Measurements from ENCODE around the gene MRC2.
"Not testable (repeated sequence)": the region's sequence is repeated elsewhere in the genome, so short reads cannot be mapped to it uniquely, and the experiment has no call there.

MRC2 gene

DNA sequence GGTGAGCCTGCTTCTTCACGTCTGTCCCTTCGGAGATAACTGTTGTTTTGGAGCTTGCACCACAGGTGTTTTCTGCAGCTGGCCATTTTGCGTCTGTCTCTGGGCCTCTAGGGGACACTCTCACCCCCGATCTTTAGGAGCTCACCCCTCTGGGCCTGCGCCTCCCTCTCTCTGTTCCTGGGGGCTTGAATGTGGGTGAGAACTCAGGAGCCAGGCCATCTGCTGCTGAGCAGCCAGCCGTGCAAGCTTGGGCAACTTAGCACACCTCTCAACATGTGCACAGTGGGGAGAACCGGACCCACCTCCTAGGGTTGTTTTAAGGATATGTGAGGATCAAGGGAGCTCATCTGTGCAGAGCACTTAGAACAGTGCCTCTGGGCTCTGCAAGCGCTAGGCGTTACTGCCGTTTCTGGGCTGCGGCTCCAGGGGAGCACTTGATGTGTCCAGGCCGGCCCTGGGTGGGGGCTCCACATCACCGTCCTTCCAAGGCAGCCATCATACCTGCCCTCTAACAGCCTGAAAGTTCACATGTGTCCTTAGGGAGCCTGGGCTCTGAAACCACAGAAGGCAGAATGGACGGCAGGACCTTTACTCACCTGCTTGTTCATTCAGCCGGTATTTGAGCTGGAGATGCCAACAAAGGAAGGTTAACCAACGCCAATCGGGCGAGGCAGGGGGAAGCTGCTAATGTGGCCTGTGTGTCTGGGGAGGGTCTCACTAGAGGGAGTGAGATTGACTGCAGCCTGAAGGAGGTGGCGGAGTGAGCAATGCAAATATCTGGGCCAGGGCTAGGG, 66.3 kb downstream of the MRC2 start:
- no peak for DNase-seq (ENCODE audit: extremely low spot score, insufficient read length, low read depth)
- no peak for FAIRE-seq

DNA sequence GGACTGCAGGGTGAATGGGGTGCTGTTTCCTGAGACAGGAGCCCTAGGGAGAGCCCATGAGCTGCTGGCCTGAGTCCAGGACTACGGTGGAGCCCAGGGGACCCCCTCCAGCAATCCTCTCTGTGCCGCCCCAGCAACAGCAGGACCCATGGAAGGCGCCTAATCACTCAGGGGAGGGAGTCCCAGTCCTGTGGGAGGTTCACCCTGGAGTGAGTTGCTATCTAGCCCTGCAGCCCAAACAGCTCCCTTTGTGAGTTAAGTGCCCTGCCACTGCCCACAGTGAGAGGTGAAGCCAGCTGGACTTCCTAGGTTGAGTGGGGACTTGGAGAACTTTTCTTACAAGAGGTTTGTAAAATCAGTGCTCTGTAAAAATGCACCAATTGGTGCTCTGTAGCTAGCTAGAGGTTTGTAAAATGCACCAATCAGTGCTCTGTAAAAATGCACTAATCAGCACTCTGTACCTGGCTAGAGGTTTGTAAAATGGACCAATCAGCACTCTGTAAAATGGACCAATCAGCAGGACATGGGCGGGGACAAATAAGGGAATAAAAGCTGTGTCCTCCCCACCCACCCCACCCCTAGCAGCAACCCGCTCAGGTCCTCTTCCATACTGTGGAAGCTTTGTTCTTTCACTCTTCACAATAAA, 67.7 kb downstream of the MRC2 start:
- not testable (repeated sequence) for FAIRE-seq

DNA sequence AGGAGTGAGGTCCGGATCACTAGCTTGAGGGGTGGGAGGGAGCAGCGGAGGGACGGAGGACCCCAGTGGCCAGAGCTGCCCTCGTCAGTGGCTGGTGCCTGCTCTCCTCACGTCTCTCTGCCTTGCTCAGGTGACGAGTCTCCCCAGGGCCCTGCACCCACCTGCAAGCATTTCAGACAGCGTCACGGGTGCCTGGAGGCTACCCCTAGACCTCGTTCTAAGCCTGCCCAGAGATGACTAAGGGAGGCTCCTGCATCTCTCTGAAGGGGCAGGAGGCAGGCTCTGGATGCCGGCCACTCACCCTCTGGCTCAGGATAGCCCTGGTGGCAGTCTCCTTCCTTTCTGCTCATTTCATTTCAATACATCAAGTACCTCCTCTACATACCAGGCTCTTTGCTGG, 68.8 kb downstream of the MRC2 start:
- DNase-seq (ENCODE audit: extremely low spot score, insufficient read length, low read depth): no peak
- FAIRE-seq: no peak

More for the DNA sequence above, 67.7 kb downstream of the MRC2 start:
- not testable (repeated sequence) for DNase-seq (ENCODE audit: extremely low spot score, insufficient read length, low read depth)

DNA sequence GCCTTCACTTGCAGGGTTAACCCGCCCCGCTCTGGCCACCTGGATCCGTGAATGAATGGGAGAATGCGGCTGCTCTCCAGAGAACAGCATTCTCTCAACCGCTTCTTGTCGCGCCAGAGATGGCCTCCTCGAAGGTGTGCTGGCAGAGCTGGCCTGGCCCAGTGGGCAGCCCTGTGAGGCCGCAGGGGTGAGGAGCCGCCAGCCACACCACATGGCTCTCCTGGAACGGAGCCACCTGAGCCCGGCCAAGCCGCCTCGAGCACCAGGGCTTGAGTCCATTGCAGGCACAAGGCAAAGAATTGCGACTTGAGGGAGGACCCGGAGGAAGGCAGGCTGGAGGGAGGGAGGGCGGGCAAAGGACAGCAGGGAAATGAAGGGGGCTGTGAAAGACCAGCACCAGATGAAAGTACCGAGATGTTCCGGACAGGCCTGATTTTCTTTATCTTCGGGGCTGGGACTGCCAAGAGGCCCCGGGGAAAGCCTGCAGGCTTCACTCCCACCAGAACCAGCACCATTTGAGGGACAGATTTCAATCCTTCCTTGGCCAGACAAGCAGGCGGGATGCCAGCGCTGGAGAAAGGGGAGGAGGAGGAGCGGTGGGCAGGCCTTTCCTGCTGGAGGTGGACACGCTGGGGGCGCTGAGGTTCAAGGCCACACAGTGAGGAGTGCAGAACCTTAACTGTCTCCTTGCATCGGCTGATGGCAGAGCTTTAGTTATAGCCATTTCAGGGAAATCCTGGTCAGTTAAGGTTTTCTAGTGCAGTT, 69.4 kb downstream of the MRC2 start:
- FAIRE-seq (no peak), DNase-seq (ENCODE audit: extremely low spot score, insufficient read length, low read depth) (no peak)

DNA sequence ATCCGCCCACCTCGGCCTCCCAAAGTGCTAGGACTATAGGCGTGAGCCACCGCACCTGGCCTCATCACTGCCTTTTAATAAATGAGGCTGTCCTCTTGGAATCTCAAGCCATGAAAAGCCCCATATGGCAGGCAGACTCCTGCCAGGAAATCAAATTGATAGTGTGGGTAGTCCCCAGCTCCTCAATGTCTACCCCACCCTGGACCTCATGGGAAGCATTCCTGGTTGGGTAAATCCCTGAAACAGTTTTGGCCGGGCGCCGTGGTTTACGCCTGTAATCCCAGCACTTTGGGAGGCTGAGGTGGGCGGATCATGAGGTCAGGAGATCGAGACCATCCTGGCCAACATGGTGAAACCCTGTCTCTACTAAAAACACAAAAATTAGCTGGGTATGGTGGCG, 71.0 kb downstream of the MRC2 start:
- not testable (repeated sequence) for FAIRE-seq; DNase-seq (ENCODE audit: extremely low spot score, insufficient read length, low read depth)

DNA sequence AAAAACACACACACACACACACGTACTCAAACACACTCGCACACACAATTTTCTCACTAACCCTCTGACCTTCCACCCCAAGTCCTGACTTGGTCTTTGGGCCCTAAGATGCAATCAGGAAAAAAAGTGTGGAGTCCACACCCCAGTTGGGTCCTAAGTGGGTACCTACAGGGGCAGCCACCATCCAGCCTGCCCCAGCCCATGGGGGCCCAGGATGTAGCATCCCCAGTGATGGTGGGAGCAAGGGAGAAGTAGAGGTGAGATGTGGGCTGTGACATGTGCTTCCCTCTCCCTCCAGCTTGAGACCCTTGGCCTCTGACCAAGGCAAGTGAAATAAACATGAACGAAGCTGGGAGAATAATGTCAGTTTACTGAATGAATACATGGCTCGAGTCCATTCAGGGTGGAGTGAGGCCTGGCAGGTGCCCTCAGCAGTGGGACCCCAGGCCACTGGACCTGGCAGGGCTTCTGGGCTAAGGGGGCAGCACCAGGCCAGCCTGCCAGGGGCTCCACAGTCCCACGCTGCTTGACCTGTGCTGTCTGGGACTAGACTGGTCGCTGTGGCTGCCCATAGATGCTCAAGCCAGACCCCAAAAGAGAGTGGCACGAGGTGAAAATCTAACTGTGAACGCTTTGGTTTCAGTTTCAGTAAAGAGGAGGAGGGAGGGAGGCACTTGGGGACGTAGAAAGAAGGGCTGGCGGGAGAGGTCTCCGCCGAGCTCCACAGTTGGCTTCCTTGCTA, 73.7 kb downstream of the MRC2 start:
- FAIRE-seq (no peak), DNase-seq (ENCODE audit: extremely low spot score, insufficient read length, low read depth) (no peak)

DNA sequence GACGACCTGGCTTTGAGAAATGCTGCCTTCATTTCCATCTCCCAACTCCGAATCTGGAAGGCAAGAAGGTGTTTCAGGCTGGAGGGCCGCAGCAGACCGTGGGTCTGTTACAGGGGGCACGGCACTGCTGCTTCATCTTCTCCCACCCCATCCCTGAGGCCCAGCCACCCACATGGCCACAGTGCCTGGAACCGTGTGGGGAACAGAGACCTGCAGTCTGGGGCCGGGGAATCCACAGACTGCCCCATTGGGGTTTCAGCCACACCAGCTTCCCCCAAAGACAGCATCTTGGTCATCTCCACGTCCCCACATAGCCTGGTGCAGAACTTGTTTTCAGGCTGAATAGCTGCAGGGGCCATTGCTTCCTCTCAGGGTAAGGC, 74.2 kb downstream of the MRC2 start:
- FAIRE-seq: no peak
- no peak for DNase-seq (ENCODE audit: extremely low spot score, insufficient read length, low read depth)

DNA sequence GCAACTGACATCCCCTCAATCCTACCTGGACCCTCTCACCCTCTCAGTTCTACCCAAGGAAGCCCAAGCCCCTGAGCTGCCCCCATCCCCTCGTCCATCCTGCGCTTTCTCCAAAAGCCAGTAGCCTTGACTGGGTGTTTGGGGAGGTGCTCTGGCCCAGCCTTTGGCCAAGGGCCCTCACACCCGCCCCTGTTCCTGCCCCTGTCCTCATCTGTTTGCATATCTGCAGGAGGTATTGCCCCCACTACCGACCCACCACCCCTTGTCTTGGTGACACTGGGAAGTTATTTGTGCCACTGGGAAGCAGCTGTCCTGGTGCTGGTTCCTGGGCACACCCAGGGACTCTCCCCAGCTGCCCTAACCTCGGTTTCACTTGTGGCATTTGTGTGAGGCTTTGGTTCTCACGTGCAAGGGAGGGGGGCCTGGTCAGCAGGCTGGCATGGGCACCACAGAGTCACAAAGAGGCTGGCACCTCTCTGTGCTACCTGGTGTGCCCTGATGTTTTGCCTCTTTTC, 75.3 kb downstream of the MRC2 start:
- DNase-seq (ENCODE audit: extremely low spot score, insufficient read length, low read depth) (no peak), FAIRE-seq (no peak)

DNA sequence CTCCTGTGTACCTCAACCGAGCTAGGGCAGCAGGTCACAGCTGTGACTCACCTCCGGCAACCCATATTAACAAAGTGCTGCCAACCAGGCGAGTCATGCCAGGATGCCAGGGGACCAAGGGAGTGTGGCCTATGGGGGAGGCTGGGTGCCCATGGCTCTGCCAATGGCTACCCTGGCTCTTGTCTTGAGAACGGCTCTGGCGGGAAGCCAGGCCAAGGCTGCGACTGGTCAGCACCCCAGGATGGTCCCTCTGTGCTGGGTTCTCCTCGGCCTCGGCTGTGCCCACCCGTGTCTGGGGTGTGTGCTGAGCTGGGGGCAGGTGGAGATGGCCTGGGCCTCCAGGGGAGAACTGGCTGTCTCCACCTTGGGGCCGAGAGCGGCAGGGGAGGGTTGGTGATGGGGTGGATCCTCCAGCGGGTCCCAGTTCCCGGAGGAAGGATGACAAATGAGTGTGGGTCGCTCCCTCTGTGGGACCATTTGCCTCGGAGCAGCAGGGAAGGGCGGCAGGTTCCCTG, 75.8 kb downstream of the MRC2 start:
- no peak for DNase-seq (ENCODE audit: extremely low spot score, insufficient read length, low read depth)
- no peak for FAIRE-seq

DNA sequence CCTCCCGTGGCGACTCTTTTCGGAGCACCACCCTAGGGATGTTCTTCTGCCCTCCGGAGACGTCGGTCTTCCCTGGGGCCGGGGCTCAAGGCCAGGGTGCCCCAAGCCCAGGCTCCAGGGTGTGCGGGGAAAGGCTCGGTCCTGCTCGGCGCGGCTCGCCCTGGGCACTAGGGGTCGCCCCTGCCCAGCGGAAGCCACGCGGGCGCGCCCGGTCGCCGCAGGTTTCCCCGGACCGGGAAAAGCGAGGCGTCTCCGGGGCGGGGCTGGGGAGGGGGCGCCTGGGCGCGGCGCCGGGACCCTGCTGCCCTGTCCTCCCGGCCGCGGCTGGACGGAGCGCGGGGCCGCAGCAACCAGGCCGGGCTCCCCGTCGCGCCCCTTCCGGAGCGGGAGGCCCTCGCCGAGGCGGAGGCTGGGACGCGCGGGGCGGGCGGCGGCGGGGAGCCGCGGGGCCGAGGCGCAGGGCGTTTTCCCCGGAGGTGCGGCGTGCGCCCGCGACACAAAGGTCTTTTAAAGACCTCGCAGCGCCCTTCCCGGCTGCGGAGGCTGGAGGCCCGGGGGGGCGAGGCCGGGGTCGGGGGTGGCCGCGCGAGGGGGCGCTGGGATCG, 76.4 kb downstream of the MRC2 start:
- DNase-seq (ENCODE audit: extremely low spot score, insufficient read length, low read depth) (peak; percentile 57), FAIRE-seq (no peak)

DNA sequence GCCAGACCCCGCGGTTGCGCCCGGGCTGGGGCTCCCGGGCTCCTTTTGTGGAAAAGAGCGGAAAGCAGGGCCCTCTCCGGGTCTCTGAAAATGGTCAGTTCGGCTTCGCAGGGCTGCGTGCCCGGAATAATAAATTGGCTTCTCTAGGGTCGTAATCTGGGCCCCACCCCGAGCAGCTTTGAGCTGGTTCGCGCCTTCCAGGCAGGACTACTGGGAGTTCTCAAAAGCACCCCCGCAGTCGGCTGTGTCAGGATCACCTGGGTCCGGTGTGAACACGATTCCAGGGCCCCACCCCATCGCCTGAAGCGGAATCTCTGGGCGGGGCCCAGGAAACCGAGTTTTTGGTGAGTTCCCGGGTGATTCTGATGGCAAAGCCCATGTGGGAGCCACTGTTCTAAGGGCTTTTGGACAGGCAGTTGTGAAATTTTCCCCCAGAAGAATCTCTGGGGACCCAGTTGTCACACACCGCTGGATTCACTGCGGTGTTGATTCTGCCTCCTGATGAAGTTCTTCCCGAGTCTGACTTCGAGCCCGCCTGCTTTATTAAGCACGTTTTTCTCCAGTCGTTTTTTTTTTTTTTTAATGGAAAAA, 77.0 kb downstream of the MRC2 start:
- FAIRE-seq (no peak), DNase-seq (ENCODE audit: extremely low spot score, insufficient read length, low read depth) (no peak)

DNA sequence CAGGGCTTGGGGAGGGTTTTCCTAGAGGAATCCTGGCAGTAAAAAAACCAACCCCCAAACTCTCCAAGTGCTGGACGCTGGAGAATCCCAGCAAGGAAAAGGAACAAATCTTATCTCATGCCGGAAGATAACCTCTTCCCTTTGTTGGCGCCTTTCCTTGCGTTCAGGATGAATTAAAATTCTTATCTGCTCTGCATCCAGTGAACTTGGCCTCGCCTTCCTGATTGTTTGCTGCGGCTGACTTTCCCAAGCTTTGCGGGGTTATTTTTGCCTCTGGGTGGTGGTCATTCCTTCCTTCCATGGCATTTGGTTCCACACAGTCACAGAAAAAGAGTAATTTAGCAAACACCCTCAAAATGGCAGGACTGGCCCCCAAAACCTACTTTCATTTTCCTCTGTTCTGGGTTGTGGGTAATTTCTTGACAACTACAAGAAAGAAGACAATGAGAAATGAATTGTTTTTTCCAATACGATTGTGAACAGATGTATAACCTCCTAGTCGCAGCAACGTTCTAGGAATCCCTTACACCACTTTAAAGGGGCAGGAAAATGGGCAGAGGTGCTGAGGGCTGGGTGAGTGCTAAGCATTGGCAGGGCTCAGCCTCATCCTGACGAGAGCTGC, 77.8 kb downstream of the MRC2 start:
- DNase-seq (ENCODE audit: extremely low spot score, insufficient read length, low read depth): no peak
- FAIRE-seq: no peak

DNA sequence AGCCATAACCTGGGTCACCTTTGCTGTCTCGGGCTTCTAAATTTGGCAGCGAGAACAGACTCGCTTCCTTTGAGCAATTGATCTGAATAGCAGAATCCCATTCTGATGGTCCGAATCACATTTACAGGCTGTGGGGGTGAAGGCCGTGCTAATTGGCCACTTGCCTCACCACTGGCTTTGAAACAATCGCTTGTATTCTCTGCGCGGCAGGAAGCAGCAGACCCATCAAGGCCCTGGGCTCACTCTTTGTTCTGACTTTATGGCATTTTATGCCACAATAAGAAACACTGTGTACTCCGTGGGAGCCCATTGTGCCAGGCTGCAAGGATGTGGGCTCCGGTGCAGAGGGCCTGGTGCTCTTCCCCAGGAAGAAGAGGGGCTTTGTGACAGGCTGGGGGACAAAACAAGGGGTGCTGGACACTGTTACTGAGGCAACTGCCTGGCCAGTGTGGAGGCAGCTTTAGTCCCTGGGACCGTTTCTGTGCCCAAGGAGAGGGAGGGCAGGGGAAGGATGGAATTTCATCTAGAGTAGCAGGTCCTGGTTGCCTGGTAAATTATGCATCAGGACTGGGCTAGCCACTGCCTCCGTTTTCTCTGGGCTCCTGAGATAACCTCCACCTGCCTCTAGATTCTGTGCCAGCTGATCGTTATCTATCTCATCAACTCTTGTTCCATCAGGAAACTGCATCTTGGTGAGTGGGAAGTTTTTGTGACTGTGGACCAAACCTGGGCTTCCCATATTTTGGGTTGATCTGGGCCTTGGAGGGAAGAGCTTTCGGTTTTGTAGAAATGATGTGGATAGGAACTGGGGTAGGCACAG, 78.5 kb downstream of the MRC2 start:
- no peak for DNase-seq (ENCODE audit: extremely low spot score, insufficient read length, low read depth)
- no peak for FAIRE-seq

DNA sequence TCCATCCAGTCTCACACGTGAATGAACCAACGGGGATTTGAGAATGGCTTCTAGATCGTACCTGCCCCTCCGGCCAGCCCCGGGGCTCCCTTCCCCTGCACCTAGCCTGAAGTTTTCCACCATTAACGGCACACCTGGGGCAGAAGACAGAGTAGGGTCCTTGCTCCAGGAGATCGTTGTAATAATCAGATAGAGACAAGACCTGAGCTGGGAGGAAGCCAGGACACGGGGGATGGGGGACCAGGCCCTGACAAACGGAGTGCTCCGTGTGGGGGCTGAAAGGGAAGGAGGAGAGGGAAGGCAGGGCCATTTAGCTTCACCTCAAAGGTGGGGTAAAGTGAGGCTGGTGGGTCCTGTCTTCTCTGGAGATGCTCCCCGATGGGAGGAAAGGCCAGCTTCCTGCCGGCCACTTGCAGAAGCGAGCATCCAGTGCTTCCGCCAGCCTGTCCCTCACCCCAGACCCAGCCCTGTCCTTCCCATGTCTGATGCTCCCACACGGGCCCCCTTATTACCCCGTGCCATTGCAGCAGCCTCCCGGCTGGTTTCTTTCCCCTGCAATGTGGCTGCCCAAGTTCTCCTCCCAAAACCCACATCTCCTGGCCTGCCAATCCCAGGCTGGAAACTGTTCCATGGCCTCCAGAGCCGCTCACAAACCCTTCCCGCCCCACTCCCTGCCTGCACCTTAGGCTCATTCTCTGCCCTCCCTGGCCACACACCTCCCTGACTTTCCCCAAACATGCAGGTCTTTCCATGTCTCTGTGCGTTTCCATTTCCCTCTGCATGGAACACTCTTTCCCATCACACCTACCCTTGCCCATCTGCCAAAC, 79.3 kb downstream of the MRC2 start:
- FAIRE-seq: no peak
- no peak for DNase-seq (ENCODE audit: extremely low spot score, insufficient read length, low read depth)

DNA sequence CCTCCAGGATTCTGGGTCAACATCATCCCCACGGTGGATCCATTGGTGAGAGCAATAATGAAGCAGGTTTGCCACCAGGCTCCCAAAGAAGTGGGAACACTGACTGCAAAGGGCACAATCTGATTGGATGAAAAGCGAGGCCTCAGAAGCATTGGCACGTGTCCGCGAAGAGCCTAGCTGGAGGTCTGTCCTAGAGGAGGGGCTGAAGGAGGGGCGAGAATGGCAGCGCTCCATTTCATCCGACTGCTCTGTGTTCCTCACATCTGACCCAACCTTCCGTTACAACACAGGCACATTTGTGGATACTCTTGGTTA, 79.9 kb downstream of the MRC2 start:
- no peak for DNase-seq (ENCODE audit: extremely low spot score, insufficient read length, low read depth)
- no peak for FAIRE-seq

DNA sequence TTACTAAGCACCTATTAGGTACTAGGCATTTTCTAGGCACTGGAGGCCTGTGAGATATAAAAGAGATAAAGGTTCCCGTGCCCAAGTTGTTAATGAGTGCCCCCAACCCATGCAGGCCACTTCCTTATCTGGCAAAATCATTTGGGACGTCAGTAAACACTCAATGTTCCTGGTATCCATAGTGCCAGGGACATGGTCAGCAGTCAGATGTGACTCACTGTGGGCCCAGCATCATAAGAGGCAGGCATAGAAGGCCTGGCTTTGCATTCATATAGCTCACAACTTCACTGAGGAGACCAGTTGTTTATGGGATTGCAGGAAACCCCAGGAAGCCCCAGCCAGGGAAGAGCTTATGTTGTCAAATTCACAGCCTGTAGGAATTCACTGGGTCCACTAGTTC, 81.1 kb downstream of the MRC2 start:
- FAIRE-seq (no peak), DNase-seq (ENCODE audit: extremely low spot score, insufficient read length, low read depth) (no peak)

DNA sequence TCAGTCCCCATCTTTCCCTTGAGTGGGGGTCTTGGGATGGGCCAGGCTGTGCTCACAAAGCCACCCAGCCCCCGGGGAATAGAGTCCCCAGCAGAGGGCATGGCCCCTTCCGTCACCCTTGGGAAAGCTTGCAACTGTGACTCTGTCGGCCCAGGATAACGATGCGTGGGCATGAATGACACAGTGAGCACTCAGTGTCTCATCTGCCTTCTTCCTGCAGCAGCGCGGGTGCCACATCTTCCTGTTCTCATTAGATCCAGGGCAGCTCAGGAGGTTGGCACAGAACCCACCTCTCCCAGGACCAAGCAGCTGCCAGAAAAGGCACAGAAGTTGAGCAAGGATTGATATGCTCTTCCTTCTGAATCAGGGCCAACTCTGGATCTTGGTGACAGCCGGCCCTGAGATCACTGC, 84.7 kb downstream of the MRC2 start:
- no peak for DNase-seq (ENCODE audit: extremely low spot score, insufficient read length, low read depth)
- no peak for FAIRE-seq
